ENCODE results near the gene RERE.
A peak's percentile ranks its signal among the peaks of the same experiment; 100 is the strongest.

The RERE gene

GRCh38 chr1:8478566-8478965 lies 338.9 kb downstream of the RERE start:
- Mint-ChIP-seq H3K27me3 (no peaks in the 10 kb centered on the region), H3K9me3 (ENCODE audit: low read depth) (no peaks in the 10 kb centered on the region), H3K27ac (no peak overlapping the region), H3K36me3 (no peaks in the 10 kb centered on the region), H3K4me1 (ENCODE audit: low read depth) (peaks cover 25% of the 10 kb centered on the region), H3K4me3 (no peak overlapping the region)

GRCh38 chr1:8477983-8478362 lies 339.5 kb downstream of the RERE start:
- Mint-ChIP-seq H3K4me3 (no peak overlapping the region), H3K27ac (peak overlapping the region; percentile 5), H3K9me3 (ENCODE audit: low read depth) (no peaks in the 10 kb centered on the region)

GRCh38 chr1:8477166-8477982 lies 340.1 kb downstream of the RERE start:
- peak overlapping the region; percentile 10 for H3K4me3 Mint-ChIP-seq
- H3K36me3 Mint-ChIP-seq = no peaks in the 10 kb centered on the region
- H3K27me3 Mint-ChIP-seq = no peaks in the 10 kb centered on the region
- H3K9me3 Mint-ChIP-seq (ENCODE audit: low read depth) = no peaks in the 10 kb centered on the region
- peak overlapping the region; percentile 88 for H3K27ac Mint-ChIP-seq
- peaks cover 37% of the 10 kb centered on the region for H3K4me1 Mint-ChIP-seq (ENCODE audit: low read depth)

More at GRCh38 chr1:8477983-8478362, 339.5 kb downstream of the RERE start:
- Mint-ChIP-seq H3K36me3 (no peaks in the 10 kb centered on the region), H3K4me1 (ENCODE audit: low read depth) (peaks cover 31% of the 10 kb centered on the region), H3K27me3 (no peaks in the 10 kb centered on the region)

GRCh38 chr1:8476006-8476405 lies 341.4 kb downstream of the RERE start:
- H3K4me3 Mint-ChIP-seq = no peak overlapping the region
- no peaks in the 10 kb centered on the region for H3K9me3 Mint-ChIP-seq (ENCODE audit: low read depth)
- H3K36me3 Mint-ChIP-seq = no peaks in the 10 kb centered on the region
- H3K27ac Mint-ChIP-seq = no peak overlapping the region
- no peaks in the 10 kb centered on the region for H3K27me3 Mint-ChIP-seq
- peaks cover 42% of the 10 kb centered on the region for H3K4me1 Mint-ChIP-seq (ENCODE audit: low read depth)

- no peaks in the 10 kb centered on the region for H3K27me3 Mint-ChIP-seq
- H3K9me3 Mint-ChIP-seq (ENCODE audit: low read depth) = no peaks in the 10 kb centered on the region
- peaks cover 44% of the 10 kb centered on the region for H3K4me1 Mint-ChIP-seq (ENCODE audit: low read depth)
- H3K36me3 Mint-ChIP-seq = no peaks in the 10 kb centered on the region
- H3K4me3 Mint-ChIP-seq = no peak overlapping the region
- H3K27ac Mint-ChIP-seq = no peak overlapping the region
These were observed 343.1 kb downstream of the RERE start for GRCh38 chr1:8474369-8474768.

GRCh38 chr1:8473891-8474300 lies 343.5 kb downstream of the RERE start:
- Mint-ChIP-seq H3K27ac (no peak overlapping the region), H3K9me3 (ENCODE audit: low read depth) (no peaks in the 10 kb centered on the region), H3K4me3 (no peak overlapping the region), H3K27me3 (no peaks in the 10 kb centered on the region), H3K4me1 (ENCODE audit: low read depth) (peaks cover 44% of the 10 kb centered on the region), H3K36me3 (no peaks in the 10 kb centered on the region)

- Mint-ChIP-seq H3K4me1 (ENCODE audit: low read depth) (peaks cover 44% of the 10 kb centered on the region), H3K27ac (peak overlapping the region; percentile 74), H3K4me3 (no peak overlapping the region), H3K36me3 (no peaks in the 10 kb centered on the region), H3K27me3 (no peaks in the 10 kb centered on the region), H3K9me3 (ENCODE audit: low read depth) (no peaks in the 10 kb centered on the region)
These were observed 344.1 kb downstream of the RERE start for GRCh38 chr1:8473121-8473875.

GRCh38 chr1:8472668-8473067 lies 344.8 kb downstream of the RERE start:
- Mint-ChIP-seq H3K27ac (peak overlapping the region; percentile 74), H3K4me1 (ENCODE audit: low read depth) (peaks cover 39% of the 10 kb centered on the region), H3K36me3 (no peaks in the 10 kb centered on the region), H3K27me3 (no peaks in the 10 kb centered on the region), H3K4me3 (peak overlapping the region; percentile 38), H3K9me3 (ENCODE audit: low read depth) (no peaks in the 10 kb centered on the region)

GRCh38 chr1:8471451-8471850 lies 346.0 kb downstream of the RERE start:
- H3K36me3 Mint-ChIP-seq = no peaks in the 10 kb centered on the region
- no peaks in the 10 kb centered on the region for H3K27me3 Mint-ChIP-seq
- no peak overlapping the region for H3K4me3 Mint-ChIP-seq
- H3K27ac Mint-ChIP-seq = peak overlapping the region; percentile 6
- H3K9me3 Mint-ChIP-seq (ENCODE audit: low read depth) = no peaks in the 10 kb centered on the region
- peaks cover 31% of the 10 kb centered on the region for H3K4me1 Mint-ChIP-seq (ENCODE audit: low read depth)

- no peak overlapping the region for H3K27ac Mint-ChIP-seq
- no peaks in the 10 kb centered on the region for H3K27me3 Mint-ChIP-seq
- no peaks in the 10 kb centered on the region for H3K9me3 Mint-ChIP-seq (ENCODE audit: low read depth)
- H3K4me3 Mint-ChIP-seq = no peak overlapping the region
- peaks cover 31% of the 10 kb centered on the region for H3K4me1 Mint-ChIP-seq (ENCODE audit: low read depth)
- no peaks in the 10 kb centered on the region for H3K36me3 Mint-ChIP-seq
These were observed 348.7 kb downstream of the RERE start for GRCh38 chr1:8468751-8469150.

GRCh38 chr1:8467308-8467707 lies 350.1 kb downstream of the RERE start:
- Mint-ChIP-seq H3K27me3 (no peaks in the 10 kb centered on the region), H3K27ac (peak overlapping the region; percentile 5), H3K4me1 (ENCODE audit: low read depth) (peaks cover 29% of the 10 kb centered on the region), H3K9me3 (ENCODE audit: low read depth) (no peaks in the 10 kb centered on the region), H3K4me3 (no peak overlapping the region), H3K36me3 (no peaks in the 10 kb centered on the region)

GRCh38 chr1:8465692-8466091 lies 351.7 kb downstream of the RERE start:
- Mint-ChIP-seq H3K36me3 (peaks cover 5% of the 10 kb centered on the region), H3K4me1 (ENCODE audit: low read depth) (peaks cover 33% of the 10 kb centered on the region), H3K4me3 (no peak overlapping the region), H3K27ac (peak overlapping the region; percentile 47), H3K27me3 (no peaks in the 10 kb centered on the region), H3K9me3 (ENCODE audit: low read depth) (no peaks in the 10 kb centered on the region)

GRCh38 chr1:8465013-8465412 lies 352.4 kb downstream of the RERE start:
- peaks cover 33% of the 10 kb centered on the region for H3K4me1 Mint-ChIP-seq (ENCODE audit: low read depth)
- H3K36me3 Mint-ChIP-seq = peaks cover 5% of the 10 kb centered on the region
- H3K4me3 Mint-ChIP-seq = no peak overlapping the region
- no peak overlapping the region for H3K27ac Mint-ChIP-seq
- H3K27me3 Mint-ChIP-seq = no peaks in the 10 kb centered on the region
- no peaks in the 10 kb centered on the region for H3K9me3 Mint-ChIP-seq (ENCODE audit: low read depth)

- Mint-ChIP-seq H3K4me3 (no peak overlapping the region), H3K27me3 (no peaks in the 10 kb centered on the region), H3K36me3 (peaks cover 5% of the 10 kb centered on the region), H3K4me1 (ENCODE audit: low read depth) (peaks cover 35% of the 10 kb centered on the region), H3K27ac (peak overlapping the region; percentile 86), H3K9me3 (ENCODE audit: low read depth) (no peaks in the 10 kb centered on the region)
These were observed 353.1 kb downstream of the RERE start for GRCh38 chr1:8464377-8464776.

- H3K4me1 Mint-ChIP-seq (ENCODE audit: low read depth) = peaks cover 35% of the 10 kb centered on the region
- H3K4me3 Mint-ChIP-seq = no peak overlapping the region
- no peaks in the 10 kb centered on the region for H3K27me3 Mint-ChIP-seq
- no peaks in the 10 kb centered on the region for H3K9me3 Mint-ChIP-seq (ENCODE audit: low read depth)
- peak overlapping the region; percentile 86 for H3K27ac Mint-ChIP-seq
- H3K36me3 Mint-ChIP-seq = peaks cover 5% of the 10 kb centered on the region
These were observed 354.1 kb downstream of the RERE start for GRCh38 chr1:8463144-8463927.

All from activated naive CD8-positive, alpha-beta T cell (primary cell).